HCT116 (cell line): ENCODE measurements around the gene ATG12. TPM values are rescaled to one million over a fixed set of nuclear protein-coding genes. Genes with fewer than 3 reads are reported as not detected.

Experiments used
- ATAC-seq: fragments of 200-7000 bp; cut with Tn5 transposase; 2 replicates; pipeline ENCODE4 v1.9.1; 2020; ENCODE audit warnings: mild to moderate bottlenecking, moderate library complexity
- BruUV-seq: library from RNA; stranded (reverse); fragments of 400-500 nt; replicated peaks from 2 replicates; lab custom pipeline; 2021; lab: Mats Ljungman, UMichigan
- CTCF ChIA-PET: fragments of 300-600 bp; sonication (Branson Sonifier 250); formaldehyde crosslinking; loops from one replicate; lab custom pipeline; 2021; ENCODE audit warnings: antibody characterized with exemption; lab: Charles Lee
- POLR2A ChIA-PET: fragments of 300-600, 350-600 bp; sonication (Branson Sonifier 250); formaldehyde crosslinking; loops from one replicate; lab custom pipeline; 2021; ENCODE audit warnings: antibody characterized with exemption; lab: Charles Lee
- RAD21 ChIA-PET, 2 experiments: fragments of 300-600 bp; sonication (Branson Sonifier 250); formaldehyde crosslinking; loops; one replicate each; lab custom pipeline; 2023; ENCODE audit warnings: low total read pairs in 2 of 2; ENCODE audit not compliant: uncharacterized antibody in 2 of 2, unreplicated experiment in 2 of 2, low non-redundant PET in 1 of 2; lab: Charles Lee
- DNase-seq: peaks from one replicate; pipeline ENCODE4 v3.0.0-alpha.2; 2010; ENCODE audit warnings: low read depth, low spot score
- H2AFZ ChIP-seq: fragments of 200-600 bp; shearing (Covaris generic), sonication (generic); 2 replicates; pipeline ENCODE4 v1.6.1; 2017; ENCODE audit warnings: low read depth, mixed run types, mixed read lengths, antibody characterized with exemption, low read length; ENCODE audit not compliant: poor library complexity, severe bottlenecking
- H3K27ac ChIP-seq: 2 replicates; pipeline ENCODE4 v1.5.1; 2012; ENCODE audit warnings: low read depth, low read length
- H3K27me3 ChIP-seq: fragments of 200-600 bp; sonication (generic); 2 replicates; pipeline ENCODE4 v1.6.1; 2016; ENCODE audit warnings: mixed run types, low read length, mixed read lengths; ENCODE audit not compliant: insufficient read depth
- H3K36me3 ChIP-seq, 2 experiments: fragments of 200-500 bp in 1 of 2; fragments of 200-600 bp in 1 of 2; sonication (Bioruptor generic) in 1 of 2; sonication (generic) in 1 of 2; 2 replicates each; pipeline versions ENCODE4 v1.5.1 to v1.6.1; 2014 to 2016; ENCODE audit warnings: low read length in 2 of 2, inconsistent platforms in 1 of 2, mixed read lengths in 1 of 2, mixed run types in 1 of 2; ENCODE audit not compliant: insufficient read depth in 2 of 2, control insufficient read depth in 1 of 2
- H3K4me1 ChIP-seq, 2 experiments: fragments of 200-600 bp in 1 of 2; sonication (generic) in 1 of 2; 2 replicates each; pipeline versions ENCODE4 v1.5.1 to v1.6.1; 2012 to 2017; ENCODE audit warnings: low read length in 2 of 2, inconsistent platforms in 1 of 2, mild to moderate bottlenecking in 1 of 2, mixed read lengths in 1 of 2, mixed run types in 1 of 2, moderate library complexity in 1 of 2; ENCODE audit not compliant: insufficient read depth in 2 of 2, control insufficient read depth in 1 of 2
- H3K4me2 ChIP-seq: fragments of 200-600 bp; sonication (generic); 2 replicates; pipeline ENCODE4 v1.6.1; 2017; ENCODE audit warnings: mixed run types, low read length, mixed read lengths
- H3K4me3 ChIP-seq, 2 experiments: fragments of 200-600 bp in 1 of 2; sonication (generic) in 1 of 2; replicated peaks in 1 of 2; 2 replicates each; pipeline ENCODE4 v1.5.1; 2011 to 2016; ENCODE audit warnings: low read length in 2 of 2, control low read depth in 1 of 2, low read depth in 1 of 2, mild to moderate bottlenecking in 1 of 2, mixed read lengths in 1 of 2, mixed run types in 1 of 2
- H3K79me2 ChIP-seq: fragments of 200-600 bp; sonication (generic); 2 replicates; pipeline ENCODE4 v1.6.1; 2017; ENCODE audit warnings: mild to moderate bottlenecking, mixed run types, low read length, moderate library complexity, mixed read lengths; ENCODE audit not compliant: insufficient read depth
- H3K9ac ChIP-seq: fragments of 200-600 bp; sonication (generic); 2 replicates; pipeline ENCODE4 v1.6.1; 2016; ENCODE audit warnings: low read length, mixed read lengths
- H3K9me2 ChIP-seq: fragments of 200-600 bp; sonication (generic), shearing (Covaris generic); 2 replicates; pipeline ENCODE4 v1.6.1; 2017; ENCODE audit warnings: mixed run types, mild to moderate bottlenecking, moderate library complexity; ENCODE audit not compliant: insufficient read depth
- H3K9me3 ChIP-seq, 2 experiments: fragments of 200-500 bp in 1 of 2; fragments of 200-600 bp in 1 of 2; sonication (Bioruptor generic) in 1 of 2; sonication (generic) in 1 of 2; 2 replicates each; pipeline ENCODE4 v1.6.1; 2014 to 2017; ENCODE audit warnings: low read length in 2 of 2, mixed read lengths in 2 of 2, inconsistent platforms in 1 of 2, low read depth in 1 of 2, mild to moderate bottlenecking in 1 of 2, mixed run types in 1 of 2, moderate library complexity in 1 of 2; ENCODE audit not compliant: control insufficient read depth in 1 of 2, insufficient read depth in 1 of 2
- H4K20me1 ChIP-seq: fragments of 200-600 bp; sonication (generic), shearing (Covaris generic); 2 replicates; pipeline ENCODE4 v1.6.1; 2017; ENCODE audit warnings: mixed run types, mild to moderate bottlenecking, moderate library complexity; ENCODE audit not compliant: insufficient read depth
- ATF3 ChIP-seq: IDR thresholded peaks from 2 replicates; pipeline ENCODE4 v1.6.1; 2012
- CEBPB ChIP-seq: IDR thresholded peaks from 2 replicates; pipeline ENCODE4 v1.6.1; 2012; ENCODE audit warnings: low read depth
- CTCF ChIP-seq, 3 experiments: fragments of 200-600 bp in 1 of 3; sonication (generic) in 1 of 3; IDR thresholded peaks in 2 of 3; conservative IDR thresholded peaks in 1 of 3; 2 replicates each; pipeline ENCODE4 v1.5.1; 2012 to 2017; ENCODE audit warnings: low read depth in 2 of 3, low read length in 2 of 3, antibody characterized with exemption in 1 of 3, borderline replicate concordance in 1 of 3, control low read depth in 1 of 3, mild to moderate bottlenecking in 1 of 3, mixed read lengths in 1 of 3, mixed run types in 1 of 3, moderate library complexity in 1 of 3; ENCODE audit not compliant: insufficient read depth in 1 of 3
- EGR1 ChIP-seq: IDR thresholded peaks from 2 replicates; pipeline ENCODE4 v1.6.1; 2012; ENCODE audit warnings: low read depth
- ELF1 ChIP-seq: IDR thresholded peaks from 2 replicates; pipeline ENCODE4 v1.6.1; 2012; ENCODE audit warnings: low read depth, borderline replicate concordance
- EZH2 ChIP-seq: fragments of 200-600 bp; sonication (generic); IDR thresholded peaks from 2 replicates; pipeline ENCODE4 v1.6.1; 2017; ENCODE audit warnings: antibody characterized with exemption, mixed run types
- FOSL1 ChIP-seq: IDR thresholded peaks from 2 replicates; pipeline ENCODE4 v1.6.1; 2012; ENCODE audit warnings: low read depth
- JUND ChIP-seq: IDR thresholded peaks from 2 replicates; pipeline ENCODE4 v1.6.1; 2012
- POLR2A ChIP-seq: IDR thresholded peaks from 2 replicates; pipeline ENCODE4 v1.7.0; 2011; ENCODE audit warnings: borderline replicate concordance; ENCODE audit not compliant: insufficient read depth, insufficient read length; ENCODE audit errors: extremely low read depth
- POLR2AphosphoS5 ChIP-seq: IDR thresholded peaks from 2 replicates; pipeline ENCODE4 v1.6.1; 2011; ENCODE audit warnings: mild to moderate bottlenecking, low read depth, low read length, moderate library complexity
- REST ChIP-seq: IDR thresholded peaks from 2 replicates; pipeline ENCODE4 v1.6.1; 2012; ENCODE audit warnings: low read depth
- SIN3A ChIP-seq: IDR thresholded peaks from 2 replicates; pipeline ENCODE4 v1.6.1; 2012; ENCODE audit warnings: low read depth
- SP1 ChIP-seq: IDR thresholded peaks from 2 replicates; pipeline ENCODE4 v1.6.1; 2012; ENCODE audit warnings: low read depth
- SRF ChIP-seq: IDR thresholded peaks from 2 replicates; pipeline ENCODE4 v1.6.1; 2012; ENCODE audit warnings: low read depth
- TCF7L2 ChIP-seq: IDR thresholded peaks from 2 replicates; pipeline ENCODE4 v1.7.0; 2011; ENCODE audit warnings: borderline replicate concordance, inconsistent platforms; ENCODE audit not compliant: insufficient read depth, insufficient read length; ENCODE audit errors: extremely low read depth
- ZFX ChIP-seq: fragments of 450-650 bp; IDR thresholded peaks from 2 replicates; pipeline ENCODE4 v1.6.1; 2017
- intact Hi-C: fragments of 100-400 bp; cut with micrococcal nuclease; formaldehyde crosslinking; loops from 2 replicates; pipeline ENCODE4 v1.10.0; 2022
- total RNA-seq: library from RNA; stranded (reverse); gene quantifications from one replicate; pipeline ENCODE4 v1.2.1, GENCODE V29; 2021; ENCODE audit not compliant: unreplicated experiment
- TF ChIP-seq, protein P1 (sequence below): IDR thresholded peaks from 2 replicates; pipeline ENCODE4 v1.6.1; 2012
- TF ChIP-seq, protein P2 (sequence below): IDR thresholded peaks from 2 replicates; pipeline ENCODE4 v1.6.1; 2011; ENCODE audit warnings: mild to moderate bottlenecking, low read length, moderate library complexity; ENCODE audit not compliant: insufficient replicate concordance; ENCODE audit errors: extremely low read depth

The ATG12 gene
- total RNA-seq, 1 experiment from 2014 or later = 270 TPM

- ChIA-PET POLR2A (interaction anchor here (0.7 to 1.1 kb wide), 2 partner anchors 98 to 192 kb away, joined by 3 read pairs; no protein-coding TSS in a partner anchor), RAD21 (interaction anchor here in 1 of 2 experiments (0.7 kb wide), 1 partner anchor 637 kb away, joined by 7 read pairs; no protein-coding TSS in a partner anchor), CTCF (interaction anchor here (1.7 kb wide), 1 partner anchor 206 kb away, joined by 5 read pairs; no protein-coding TSS in a partner anchor)
- DNase-seq (no peak), ATAC-seq (no peak)
- H3K9me3 ChIP-seq = no peaks in the 10 kb centered on the region
- peak overlapping the region; percentile 96 for H3K27ac ChIP-seq
- peak overlapping the region; percentile 82 for H3K9ac ChIP-seq
- H2AFZ ChIP-seq = no peak overlapping the region
- peaks cover 96% of the 10 kb centered on the region for H3K79me2 ChIP-seq
- peaks cover 27 to 60% of the 10 kb centered on the region in 2 experiments for H3K4me1 ChIP-seq
- H3K9me2 ChIP-seq = no peaks in the 10 kb centered on the region
- TF ChIP-seq CEBPB (no peak), EZH2 (no peak), POLR2A (no peak), SP1 (no peak), ATF3 (no peak), ZFX (no peak), EGR1 (no peak), CTCF (IDR thresholded peaks at IDR 0.05 in 2 of 3, conservative IDR thresholded peaks at IDR 0.05 in 1 of 3; ENCODE audit: borderline replicate concordance in 1 of 3, insufficient read depth in 1 of 3, low read depth in 2 of 3, low read length in 2 of 3) (no peak), POLR2AphosphoS5 (no peak), ELF1 (no peak), TCF7L2 (no peak), FOSL1 (no peak), JUND (no peak), SIN3A (no peak), SRF (no peak), REST (no peak)
- TF ChIP-seq, protein P1, sequence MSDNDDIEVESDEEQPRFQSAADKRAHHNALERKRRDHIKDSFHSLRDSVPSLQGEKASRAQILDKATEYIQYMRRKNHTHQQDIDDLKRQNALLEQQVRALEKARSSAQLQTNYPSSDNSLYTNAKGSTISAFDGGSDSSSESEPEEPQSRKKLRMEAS = no peak
- TF ChIP-seq, protein P2, sequence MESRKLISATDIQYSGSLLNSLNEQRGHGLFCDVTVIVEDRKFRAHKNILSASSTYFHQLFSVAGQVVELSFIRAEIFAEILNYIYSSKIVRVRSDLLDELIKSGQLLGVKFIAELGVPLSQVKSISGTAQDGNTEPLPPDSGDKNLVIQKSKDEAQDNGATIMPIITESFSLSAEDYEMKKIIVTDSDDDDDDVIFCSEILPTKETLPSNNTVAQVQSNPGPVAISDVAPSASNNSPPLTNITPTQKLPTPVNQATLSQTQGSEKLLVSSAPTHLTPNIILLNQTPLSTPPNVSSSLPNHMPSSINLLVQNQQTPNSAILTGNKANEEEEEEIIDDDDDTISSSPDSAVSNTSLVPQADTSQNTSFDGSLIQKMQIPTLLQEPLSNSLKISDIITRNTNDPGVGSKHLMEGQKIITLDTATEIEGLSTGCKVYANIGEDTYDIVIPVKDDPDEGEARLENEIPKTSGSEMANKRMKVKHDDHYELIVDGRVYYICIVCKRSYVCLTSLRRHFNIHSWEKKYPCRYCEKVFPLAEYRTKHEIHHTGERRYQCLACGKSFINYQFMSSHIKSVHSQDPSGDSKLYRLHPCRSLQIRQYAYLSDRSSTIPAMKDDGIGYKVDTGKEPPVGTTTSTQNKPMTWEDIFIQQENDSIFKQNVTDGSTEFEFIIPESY = no peak
- intact Hi-C loops = loop anchor here (1.0 kb wide), 2 partner anchors 89 to 215 kb away; partner anchors contain the start of gene TMED7
- peak overlapping the region; percentile 91 for H3K4me2 ChIP-seq
- no TSS peak for BruUV-seq
- peaks cover 6% of the 10 kb centered on the region; the same call in 1 of the 2 replicates for H4K20me1 ChIP-seq
- peak overlapping the region; percentile 83 to 87 for H3K4me3 ChIP-seq
- peaks cover 24 to 32% of the 10 kb centered on the region in 2 experiments for H3K36me3 ChIP-seq
- no peaks in the 10 kb centered on the region for H3K27me3 ChIP-seq
Measured at GRCh38 chr5:115840873-115841272, 492 bp downstream of the ATG12 start.
